Neural progenitor cell (in vitro differentiated cells): Measurements from ENCODE around the gene CLRN3. TPM values are rescaled to one million over a fixed set of nuclear protein-coding genes. Genes with fewer than 3 reads are reported as not detected.

Experiments
- DNase-seq: peaks from one replicate; pipeline ENCODE4 v3.0.0-alpha.2; 2016; ENCODE audit warnings: low spot score
- H2AFZ ChIP-seq: fragments of 200-600 bp; sonication (generic); replicated peaks from 2 replicates; pipeline ENCODE4 v1.6.1; 2016; ENCODE audit warnings: antibody characterized with exemption
- H3F3A ChIP-seq: fragments of 200-600 bp; sonication (generic); 2 replicates; pipeline ENCODE4 v1.6.1; 2016; ENCODE audit warnings: antibody characterized with exemption, low read depth
- H3K27ac ChIP-seq: fragments of 200-600 bp; sonication (generic); 2 replicates; pipeline ENCODE4 v1.5.1; 2016; ENCODE audit warnings: mild to moderate bottlenecking
- H3K27me3 ChIP-seq: fragments of 200-600 bp; sonication (generic); 2 replicates; pipeline ENCODE4 v1.6.1; 2016; ENCODE audit warnings: mild to moderate bottlenecking, moderate library complexity
- H3K36me3 ChIP-seq: fragments of 200-600 bp; sonication (generic); 2 replicates; pipeline ENCODE4 v1.5.1; 2016
- H3K4me1 ChIP-seq: fragments of 200-600 bp; sonication (generic); 2 replicates; pipeline ENCODE4 v1.6.1; 2016; ENCODE audit warnings: mixed run types
- H3K4me2 ChIP-seq: fragments of 200-600 bp; sonication (generic); 2 replicates; pipeline ENCODE4 v1.6.1; 2016
- H3K4me3 ChIP-seq: fragments of 200-600 bp; sonication (generic); 2 replicates; pipeline ENCODE4 v1.5.1; 2016
- H3K79me2 ChIP-seq: fragments of 200-600 bp; sonication (generic); 2 replicates; pipeline ENCODE4 v1.6.1; 2016; ENCODE audit warnings: low read depth
- H3K9ac ChIP-seq: fragments of 200-600 bp; sonication (generic); 2 replicates; pipeline ENCODE4 v1.6.1; 2016
- H3K9me3 ChIP-seq: fragments of 200-600 bp; sonication (generic); 2 replicates; pipeline ENCODE4 v1.5.1; 2016; ENCODE audit warnings: low read depth
- H4K20me1 ChIP-seq: fragments of 200-600 bp; sonication (generic); 2 replicates; pipeline ENCODE4 v1.6.1; 2016; ENCODE audit warnings: low read depth
- H3K27ac Mint-ChIP-seq: 3 replicates; pipeline ENCODE4 v1.8.0; 2021; ENCODE audit warnings: mixed read lengths
- H3K27me3 Mint-ChIP-seq: 2 replicates; pipeline ENCODE4 v1.8.0; 2022; ENCODE audit warnings: low read depth, mild to moderate bottlenecking, inconsistent platforms, moderate library complexity, mixed read lengths; ENCODE audit not compliant: insufficient read depth
- H3K36me3 Mint-ChIP-seq: 3 replicates; pipeline ENCODE4 v1.8.0; 2021; ENCODE audit warnings: mixed read lengths
- H3K4me1 Mint-ChIP-seq: 3 replicates; pipeline ENCODE4 v1.8.0; 2021; ENCODE audit warnings: mixed read lengths
- H3K4me3 Mint-ChIP-seq: 3 replicates; pipeline ENCODE4 v1.8.0; 2021; ENCODE audit warnings: mild to moderate bottlenecking, moderate library complexity, mixed read lengths
- H3K9me3 Mint-ChIP-seq: 3 replicates; pipeline ENCODE4 v1.8.0; 2020; ENCODE audit warnings: mixed read lengths
- EZH2 ChIP-seq: fragments of 200-600 bp; sonication (generic); IDR thresholded peaks from 2 replicates; pipeline ENCODE4 v1.6.1; 2017; ENCODE audit warnings: antibody characterized with exemption, mild to moderate bottlenecking, moderate library complexity
- EZH2phosphoT487 ChIP-seq: fragments of 200-600 bp; sonication (generic); IDR thresholded peaks from 2 replicates; pipeline ENCODE4 v1.6.1; 2017; ENCODE audit warnings: antibody characterized with exemption
- total RNA-seq: library from RNA; depleted of rRNA; stranded (reverse); fragments of >200 nt; gene quantifications from 2 replicates; pipeline ENCODE4 v1.2.3, GENCODE V29; 2015; ENCODE audit warnings: low replicate concordance
- TF ChIP-seq, protein P1 (sequence below): fragments of 200-600 bp; sonication (generic); IDR thresholded peaks from 2 replicates; pipeline ENCODE4 v1.5.1; 2017; ENCODE audit warnings: antibody characterized with exemption, mild to moderate bottlenecking

CLRN3 gene
- total RNA-seq, 1 donor from 2014 or later = not detected

DNA sequence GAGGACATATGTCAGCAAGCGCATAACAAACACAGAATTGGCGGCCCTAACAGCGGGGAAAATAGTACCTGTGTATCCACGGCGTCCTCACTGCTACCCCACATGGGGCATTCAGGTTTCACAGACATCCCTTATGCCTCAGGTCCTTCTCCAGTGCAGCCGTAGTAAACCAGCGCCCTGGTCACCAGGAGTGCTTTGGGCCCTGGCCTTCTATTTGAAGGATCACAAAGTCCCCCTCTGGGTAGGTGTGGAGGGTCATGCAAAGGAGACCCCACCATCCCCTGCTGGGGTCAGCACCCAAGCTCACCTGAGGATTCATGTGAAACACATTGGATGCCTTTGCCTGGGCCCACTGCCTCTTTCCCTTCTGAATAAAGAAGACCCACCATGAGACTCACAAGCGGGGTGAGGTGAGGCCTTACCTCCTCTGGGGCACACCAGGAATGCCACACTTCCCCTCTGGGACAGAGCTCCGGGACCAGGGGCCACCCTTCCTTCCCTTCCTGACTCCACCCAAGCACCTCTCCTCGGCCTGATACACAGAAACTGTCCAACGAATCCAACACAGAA lies 18.8 kb downstream of the CLRN3 start:
- Histone ChIP-seq H3K36me3 (no peaks in the 10 kb centered on the region), H3K4me2 (no peak overlapping the region), H3K9me3 (no peaks in the 10 kb centered on the region), H3K27me3 (no peaks in the 10 kb centered on the region), H3K4me1 (no peaks in the 10 kb centered on the region), H3K9ac (no peak overlapping the region), H3F3A (no peaks in the 10 kb centered on the region), H3K79me2 (no peaks in the 10 kb centered on the region), H3K4me3 (no peak overlapping the region), H3K27ac (no peak overlapping the region), H4K20me1 (no peaks in the 10 kb centered on the region), H2AFZ (no peak overlapping the region)
- TF ChIP-seq EZH2 = no peak
- TF ChIP-seq, protein P1, sequence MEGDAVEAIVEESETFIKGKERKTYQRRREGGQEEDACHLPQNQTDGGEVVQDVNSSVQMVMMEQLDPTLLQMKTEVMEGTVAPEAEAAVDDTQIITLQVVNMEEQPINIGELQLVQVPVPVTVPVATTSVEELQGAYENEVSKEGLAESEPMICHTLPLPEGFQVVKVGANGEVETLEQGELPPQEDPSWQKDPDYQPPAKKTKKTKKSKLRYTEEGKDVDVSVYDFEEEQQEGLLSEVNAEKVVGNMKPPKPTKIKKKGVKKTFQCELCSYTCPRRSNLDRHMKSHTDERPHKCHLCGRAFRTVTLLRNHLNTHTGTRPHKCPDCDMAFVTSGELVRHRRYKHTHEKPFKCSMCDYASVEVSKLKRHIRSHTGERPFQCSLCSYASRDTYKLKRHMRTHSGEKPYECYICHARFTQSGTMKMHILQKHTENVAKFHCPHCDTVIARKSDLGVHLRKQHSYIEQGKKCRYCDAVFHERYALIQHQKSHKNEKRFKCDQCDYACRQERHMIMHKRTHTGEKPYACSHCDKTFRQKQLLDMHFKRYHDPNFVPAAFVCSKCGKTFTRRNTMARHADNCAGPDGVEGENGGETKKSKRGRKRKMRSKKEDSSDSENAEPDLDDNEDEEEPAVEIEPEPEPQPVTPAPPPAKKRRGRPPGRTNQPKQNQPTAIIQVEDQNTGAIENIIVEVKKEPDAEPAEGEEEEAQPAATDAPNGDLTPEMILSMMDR = no peak
- TF ChIP-seq EZH2phosphoT487 = no peak
- H3K9me3 Mint-ChIP-seq = peaks cover 12% of the 10 kb centered on the region
- peaks cover 5% of the 10 kb centered on the region for H3K27me3 Mint-ChIP-seq
- H3K4me1 Mint-ChIP-seq = peaks cover 25% of the 10 kb centered on the region
- DNase-seq = no peak
- no peak overlapping the region for H3K4me3 Mint-ChIP-seq
- H3K36me3 Mint-ChIP-seq = no peaks in the 10 kb centered on the region
- H3K27ac Mint-ChIP-seq = no peak overlapping the region

DNA sequence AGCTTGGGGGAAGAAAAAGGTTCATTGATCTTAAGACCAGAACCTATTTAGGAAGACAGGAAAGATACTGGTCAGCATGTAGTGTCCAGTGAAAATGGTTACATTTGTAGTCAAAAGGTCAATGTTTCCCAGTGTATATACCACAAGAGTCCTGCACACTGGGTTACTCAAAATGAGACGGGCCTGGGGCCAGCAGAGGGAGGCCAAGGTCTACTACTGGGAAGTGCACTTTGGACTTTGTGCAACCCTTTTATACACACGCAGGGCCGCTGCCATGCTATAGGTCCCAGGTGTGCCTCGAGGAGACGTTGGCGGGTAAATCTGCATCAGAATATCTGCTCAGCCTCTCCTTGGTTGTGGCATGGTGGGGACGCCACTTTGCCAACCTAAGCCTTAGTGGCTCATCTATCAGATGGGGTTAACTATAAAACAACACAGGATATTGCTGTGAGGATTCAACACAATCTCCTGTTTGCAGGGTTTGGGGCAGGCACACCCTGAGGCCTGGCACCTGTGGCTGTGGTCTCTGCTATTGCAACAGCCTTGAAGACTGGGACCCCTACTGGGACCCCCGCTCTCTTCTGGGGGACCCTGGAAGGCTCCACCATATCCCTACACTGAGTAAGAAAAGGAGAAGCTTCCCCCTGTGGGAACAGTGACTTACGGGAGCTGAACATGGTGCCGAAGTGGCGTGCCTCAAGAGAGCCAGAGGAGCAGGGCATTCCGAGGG lies 19.7 kb downstream of the CLRN3 start:
- no peaks in the 10 kb centered on the region for H3K36me3 Mint-ChIP-seq
- H2AFZ ChIP-seq = no peak overlapping the region
- H3K9me3 ChIP-seq = no peaks in the 10 kb centered on the region
- H3K79me2 ChIP-seq = no peaks in the 10 kb centered on the region
- H4K20me1 ChIP-seq = no peaks in the 10 kb centered on the region
- TF ChIP-seq EZH2phosphoT487 (no peak), EZH2 (no peak)
- TF ChIP-seq, protein P1 = no peak
- H3K27ac Mint-ChIP-seq = no peak overlapping the region
- H3K4me1 ChIP-seq = no peaks in the 10 kb centered on the region
- H3K36me3 ChIP-seq = no peaks in the 10 kb centered on the region
- H3K4me3 Mint-ChIP-seq = no peak overlapping the region
- no peaks in the 10 kb centered on the region for H3K27me3 ChIP-seq
- no peak overlapping the region for H3K4me2 ChIP-seq
- no peaks in the 10 kb centered on the region for H3F3A ChIP-seq
- H3K27ac ChIP-seq = no peak overlapping the region
- H3K4me3 ChIP-seq = no peak overlapping the region
- peaks cover 5% of the 10 kb centered on the region for H3K27me3 Mint-ChIP-seq
- no peak overlapping the region for H3K9ac ChIP-seq
- peaks cover 15% of the 10 kb centered on the region for H3K9me3 Mint-ChIP-seq
- no peak for DNase-seq
- H3K4me1 Mint-ChIP-seq = peaks cover 19% of the 10 kb centered on the region

DNA sequence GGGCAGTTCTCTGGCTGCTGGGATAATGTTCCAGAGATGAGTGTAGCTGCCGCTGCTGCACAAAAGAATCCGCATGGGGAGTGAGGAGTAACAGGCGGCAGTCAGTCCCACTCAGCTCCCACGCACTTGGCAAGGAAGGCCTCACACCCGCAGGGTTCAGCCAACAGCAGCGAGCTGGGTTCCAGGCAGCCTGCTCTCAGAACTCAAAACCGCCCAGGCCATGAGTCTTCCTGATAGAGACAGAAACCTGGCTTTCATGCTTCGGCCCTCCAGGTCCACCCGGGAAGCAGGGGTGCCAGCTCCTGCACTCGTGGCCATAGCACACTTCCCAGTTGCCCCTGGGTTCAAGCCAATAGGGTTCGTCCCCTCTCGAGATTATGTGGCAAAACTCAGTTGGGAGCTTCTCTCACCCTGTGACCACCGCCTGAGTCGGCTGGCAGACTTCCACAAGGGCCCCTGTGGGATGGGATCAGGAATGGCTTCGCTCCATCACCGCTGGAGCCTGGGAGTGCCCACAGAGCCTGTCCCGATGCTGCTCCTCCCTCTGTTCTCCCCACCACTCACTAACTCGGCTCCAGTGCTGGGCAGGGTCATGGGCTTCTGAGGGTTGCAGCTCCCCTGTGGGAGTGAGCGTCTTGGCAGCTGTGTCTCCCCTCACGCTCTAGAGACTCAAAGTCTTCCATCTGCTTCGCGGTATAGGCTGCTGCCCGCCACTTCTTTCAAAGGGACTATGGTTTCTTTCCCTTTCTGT lies 20.6 kb downstream of the CLRN3 start:
- H3K27ac Mint-ChIP-seq = no peak overlapping the region
- Histone ChIP-seq H3K27me3 (no peaks in the 10 kb centered on the region), H3F3A (no peaks in the 10 kb centered on the region), H3K27ac (no peak overlapping the region), H3K9ac (no peak overlapping the region), H3K4me2 (no peak overlapping the region), H3K9me3 (no peaks in the 10 kb centered on the region), H2AFZ (no peak overlapping the region), H3K79me2 (no peaks in the 10 kb centered on the region), H3K4me1 (no peaks in the 10 kb centered on the region), H3K4me3 (no peak overlapping the region), H3K36me3 (no peaks in the 10 kb centered on the region), H4K20me1 (no peaks in the 10 kb centered on the region)
- TF ChIP-seq EZH2 (no peak), EZH2phosphoT487 (no peak)
- TF ChIP-seq, protein P1 = no peak
- peaks cover 15% of the 10 kb centered on the region for H3K9me3 Mint-ChIP-seq
- H3K27me3 Mint-ChIP-seq = peaks cover 7% of the 10 kb centered on the region
- H3K36me3 Mint-ChIP-seq = no peaks in the 10 kb centered on the region
- DNase-seq = no peak
- peaks cover 13% of the 10 kb centered on the region for H3K4me1 Mint-ChIP-seq
- H3K4me3 Mint-ChIP-seq = no peak overlapping the region
